Calu3 (cell line): ENCODE results near the gene SRRM5. TPM values are rescaled to one million over a fixed set of nuclear protein-coding genes. Genes with fewer than 3 reads are reported as not detected.
A peak's percentile ranks its signal among the peaks of the same experiment; 100 is the strongest.

Source experiments
- BruUV-seq: library from RNA; stranded (reverse); fragments of 400-500 nt; replicated peaks from 2 replicates; lab custom pipeline; 2021; lab: Mats Ljungman, UMichigan
- CTCF ChIA-PET: fragments of 300-600 bp; sonication (Branson Sonifier 250); formaldehyde crosslinking; loops from one replicate; lab custom pipeline; 2022; ENCODE audit warnings: antibody characterized with exemption; lab: Charles Lee
- DNase-seq: peaks from one replicate; pipeline ENCODE4 v3.0.0; 2022
- H3K27ac Mint-ChIP-seq: one replicate; pipeline ENCODE4 v1.8.0; 2022; ENCODE audit warnings: mixed read lengths; ENCODE audit not compliant: unreplicated experiment
- H3K27me3 Mint-ChIP-seq: one replicate; pipeline ENCODE4 v1.8.0; 2022; ENCODE audit warnings: mixed read lengths; ENCODE audit not compliant: unreplicated experiment
- H3K36me3 Mint-ChIP-seq: one replicate; pipeline ENCODE4 v1.8.0; 2022; ENCODE audit warnings: mild to moderate bottlenecking, moderate library complexity, mixed read lengths; ENCODE audit not compliant: insufficient read depth, unreplicated experiment
- H3K4me1 Mint-ChIP-seq: one replicate; pipeline ENCODE4 v1.8.0; 2022; ENCODE audit warnings: mild to moderate bottlenecking, low read depth, mixed read lengths; ENCODE audit not compliant: unreplicated experiment
- H3K4me3 Mint-ChIP-seq: one replicate; pipeline ENCODE4 v1.8.0; 2022; ENCODE audit warnings: mild to moderate bottlenecking, low read depth, moderate library complexity, mixed read lengths; ENCODE audit not compliant: unreplicated experiment
- H3K9me3 Mint-ChIP-seq: one replicate; pipeline ENCODE4 v1.8.0; 2022; ENCODE audit warnings: low read depth, mixed read lengths; ENCODE audit not compliant: unreplicated experiment
- intact Hi-C: fragments of 100-400 bp; cut with micrococcal nuclease; formaldehyde crosslinking; loops from one replicate; pipeline ENCODE4 v1.10.0; 2022; ENCODE audit not compliant: unreplicated experiment
- total RNA-seq: library from RNA; stranded (reverse); gene quantifications from 2 replicates; pipeline ENCODE4 v1.2.3, GENCODE V29; 2022
- TF ChIP-seq, protein P1 (sequence below): fragments of 200-600 bp; IDR thresholded peaks from one replicate; pipeline ENCODE4 v1.8.0; 2022; ENCODE audit warnings: antibody characterized with exemption; ENCODE audit not compliant: unreplicated experiment

The SRRM5 gene
- total RNA-seq, 1 experiment from 2014 or later = 1.9 TPM

- no peaks in the 10 kb centered on the region for H3K4me1 Mint-ChIP-seq
- TF ChIP-seq, protein P1, sequence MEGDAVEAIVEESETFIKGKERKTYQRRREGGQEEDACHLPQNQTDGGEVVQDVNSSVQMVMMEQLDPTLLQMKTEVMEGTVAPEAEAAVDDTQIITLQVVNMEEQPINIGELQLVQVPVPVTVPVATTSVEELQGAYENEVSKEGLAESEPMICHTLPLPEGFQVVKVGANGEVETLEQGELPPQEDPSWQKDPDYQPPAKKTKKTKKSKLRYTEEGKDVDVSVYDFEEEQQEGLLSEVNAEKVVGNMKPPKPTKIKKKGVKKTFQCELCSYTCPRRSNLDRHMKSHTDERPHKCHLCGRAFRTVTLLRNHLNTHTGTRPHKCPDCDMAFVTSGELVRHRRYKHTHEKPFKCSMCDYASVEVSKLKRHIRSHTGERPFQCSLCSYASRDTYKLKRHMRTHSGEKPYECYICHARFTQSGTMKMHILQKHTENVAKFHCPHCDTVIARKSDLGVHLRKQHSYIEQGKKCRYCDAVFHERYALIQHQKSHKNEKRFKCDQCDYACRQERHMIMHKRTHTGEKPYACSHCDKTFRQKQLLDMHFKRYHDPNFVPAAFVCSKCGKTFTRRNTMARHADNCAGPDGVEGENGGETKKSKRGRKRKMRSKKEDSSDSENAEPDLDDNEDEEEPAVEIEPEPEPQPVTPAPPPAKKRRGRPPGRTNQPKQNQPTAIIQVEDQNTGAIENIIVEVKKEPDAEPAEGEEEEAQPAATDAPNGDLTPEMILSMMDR = no peak
- CTCF ChIA-PET = interaction anchor here (1.1 kb wide), 1 partner anchor 10 kb away, joined by 3 read pairs; no protein-coding TSS in a partner anchor
These were observed 46.6 kb downstream of the SRRM5 start for GRCh38 chr19:43658494-43658893.

DNA sequence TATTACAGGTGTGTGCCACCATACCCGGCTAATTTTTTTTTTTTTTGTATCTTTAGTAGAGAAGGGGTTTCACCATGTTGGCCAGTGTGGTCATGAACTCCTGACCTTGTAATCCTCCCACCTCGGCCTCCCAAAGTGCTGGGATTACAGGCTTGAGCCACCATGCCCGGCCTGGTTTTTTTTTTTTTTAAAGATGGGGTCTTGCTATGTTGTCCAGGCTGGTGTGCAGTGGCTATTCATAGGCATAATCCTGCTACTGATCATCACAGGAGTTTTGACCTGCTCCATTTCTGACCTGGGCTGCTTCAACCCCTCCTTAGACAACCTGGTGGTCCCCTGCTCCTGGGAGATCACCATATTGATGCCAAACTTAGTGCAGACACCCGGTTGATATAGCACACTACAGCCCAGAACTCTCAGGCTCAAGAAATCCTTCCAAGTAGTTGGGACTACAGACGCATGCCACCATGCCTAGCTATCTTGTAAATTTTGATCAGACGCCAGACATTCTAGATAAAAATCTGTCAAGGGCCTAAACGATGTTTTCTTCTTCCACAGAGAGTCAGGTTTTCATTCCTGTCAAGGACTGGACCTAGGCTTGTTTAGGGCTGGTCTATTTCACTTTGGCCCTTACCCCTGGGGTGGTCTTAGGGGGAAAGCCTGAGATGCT, 48.5 kb downstream of the SRRM5 start:
- no peak for DNase-seq
- H3K4me1 Mint-ChIP-seq = no peaks in the 10 kb centered on the region
- TF ChIP-seq, protein P1 = no peak
- no TSS peak for BruUV-seq
- H3K27ac Mint-ChIP-seq = no peak overlapping the region
- H3K27me3 Mint-ChIP-seq = no peaks in the 10 kb centered on the region
- H3K36me3 Mint-ChIP-seq = peaks cover 78% of the 10 kb centered on the region
- peaks cover 7% of the 10 kb centered on the region for H3K9me3 Mint-ChIP-seq
- H3K4me3 Mint-ChIP-seq = no peak overlapping the region
- CTCF ChIA-PET = no interaction called here
- intact Hi-C loops = no loop called here

More at GRCh38 chr19:43658494-43658893, 46.6 kb downstream of the SRRM5 start:
- H3K9me3 Mint-ChIP-seq = peaks cover 7% of the 10 kb centered on the region
- intact Hi-C loops = no loop called here
- no peak for DNase-seq
- H3K27me3 Mint-ChIP-seq = no peaks in the 10 kb centered on the region
- no TSS peak for BruUV-seq
- H3K36me3 Mint-ChIP-seq = peaks cover 81% of the 10 kb centered on the region
- H3K27ac Mint-ChIP-seq = no peak overlapping the region
- no peak overlapping the region for H3K4me3 Mint-ChIP-seq

DNA sequence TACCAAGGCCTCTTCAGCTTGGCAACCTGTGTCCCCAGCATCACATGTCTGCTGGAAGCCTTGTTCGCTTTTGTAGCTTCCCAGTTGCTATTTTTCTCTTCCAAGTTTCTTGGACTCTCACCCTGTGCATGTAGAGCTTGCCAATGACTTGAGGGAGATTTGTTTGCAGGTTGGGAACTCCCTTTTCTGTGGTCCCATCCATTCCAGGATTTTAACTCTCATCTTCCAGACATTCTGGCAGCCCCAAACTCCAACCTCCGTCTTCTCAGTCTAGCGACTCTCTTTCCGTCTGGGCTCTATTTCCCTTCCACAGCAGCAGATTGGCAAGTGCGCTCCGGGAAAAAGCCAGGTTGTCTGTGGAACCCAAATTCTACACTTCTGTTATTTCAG, 49.1 kb downstream of the SRRM5 start:
- Mint-ChIP-seq H3K4me3 (no peak overlapping the region), H3K9me3 (peaks cover 7% of the 10 kb centered on the region), H3K4me1 (no peaks in the 10 kb centered on the region), H3K27me3 (no peaks in the 10 kb centered on the region), H3K27ac (no peak overlapping the region), H3K36me3 (peaks cover 73% of the 10 kb centered on the region)
- intact Hi-C loops = no loop called here
- CTCF ChIA-PET = no interaction called here
- TF ChIP-seq, protein P1 = no peak
- DNase-seq = no peak
- BruUV-seq = no TSS peak

GRCh38 chr19:43662487-43662886, 50.6 kb downstream of the SRRM5 start:
- TF ChIP-seq, protein P1 = peak; percentile 35
- DNase-seq = peak; percentile 20
- Mint-ChIP-seq H3K9me3 (peaks cover 7% of the 10 kb centered on the region), H3K4me3 (no peak overlapping the region), H3K36me3 (peaks cover 63% of the 10 kb centered on the region), H3K4me1 (peaks cover under 1% of the 10 kb centered on the region), H3K27me3 (no peaks in the 10 kb centered on the region), H3K27ac (peak overlapping the region; percentile 37)
- CTCF ChIA-PET = interaction anchor here (0.6 to 1.2 kb wide), 9 partner anchors 9 to 182 kb away, joined by 3 to 5 read pairs (median 4); partner anchors contain the start of gene ZNF575
- intact Hi-C loops = no loop called here
- BruUV-seq = no TSS peak
